HG02852 (cell line): ENCODE results near the gene PMEL.
"Not testable (repeated sequence)": the region's sequence is repeated elsewhere in the genome, so short reads cannot be mapped to it uniquely, and the experiment has no call there.

Experiments
- ATAC-seq: cut with Tn5 transposase; IDR thresholded peaks from one replicate; pipeline ENCODE4 v1.9.1; 2021; ENCODE audit warnings: mild to moderate bottlenecking, moderate library complexity; ENCODE audit not compliant: unreplicated experiment

The PMEL gene

GRCh38 chr12:55983232-55983842 is 17.5 kb upstream of the PMEL start:
- ATAC-seq = no peak

DNA sequence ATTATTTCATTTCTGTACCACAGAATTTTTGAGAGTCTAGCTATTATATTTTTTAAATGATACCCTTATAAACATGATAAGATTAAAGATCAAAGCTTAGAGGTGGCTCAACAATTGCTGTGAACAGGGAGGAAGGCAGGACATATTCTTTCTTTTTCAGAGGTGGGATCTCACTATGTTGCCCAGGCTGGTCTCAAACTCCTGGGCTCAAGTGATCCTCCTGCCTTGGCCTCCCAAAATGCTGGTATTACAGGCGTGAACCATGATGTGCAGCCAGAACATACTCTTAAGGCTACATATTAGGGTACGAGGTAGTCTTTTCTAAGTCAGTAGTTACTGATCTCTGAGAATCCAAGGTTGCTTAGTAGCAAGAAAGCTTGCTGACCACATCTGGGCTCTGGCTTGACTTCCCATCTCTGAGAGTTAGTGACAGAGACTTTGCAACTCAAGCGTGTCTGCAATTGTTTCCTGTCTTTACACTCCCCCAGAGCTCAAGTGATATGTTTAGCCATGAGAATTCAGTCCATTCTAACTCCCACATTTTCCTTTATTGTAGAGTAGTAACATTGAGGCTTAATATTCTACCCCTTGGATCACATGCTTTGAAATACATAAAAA is 16.6 kb upstream of the PMEL start:
- peak; percentile 92 for ATAC-seq

GRCh38 chr12:55981882-55982281 is 16.0 kb upstream of the PMEL start:
- ATAC-seq = not testable (repeated sequence)

DNA sequence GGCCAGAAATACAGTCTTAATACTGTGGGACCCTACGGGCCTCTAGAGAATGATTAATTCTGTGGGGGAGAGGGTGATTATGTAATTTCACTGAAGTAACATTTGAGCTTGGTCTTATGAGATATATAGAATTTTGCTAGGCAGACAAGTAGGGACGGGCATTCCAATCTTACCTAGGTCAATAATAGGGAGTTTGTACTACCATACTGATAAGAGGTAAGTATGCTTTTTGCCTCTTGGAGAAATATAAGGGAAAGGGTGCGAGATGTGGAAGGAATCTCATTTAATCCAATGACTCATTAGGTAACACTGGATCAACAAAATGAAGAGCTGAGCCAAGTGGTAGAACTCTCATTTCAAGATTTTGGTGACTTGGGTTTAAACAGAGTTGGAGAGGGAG is 13.2 kb upstream of the PMEL start:
- ATAC-seq = no peak

- no peak for ATAC-seq
These were observed 12.6 kb upstream of the PMEL start for GRCh38 chr12:55978393-55978792.

- ATAC-seq = peak; percentile 22
These were observed 8.5 kb upstream of the PMEL start for GRCh38 chr12:55974308-55974730.

- ATAC-seq = peak; percentile 90
These were observed 7.9 kb upstream of the PMEL start, which contains the start of gene RAB5B for GRCh38 chr12:55973599-55974307. TSS of gene RAB5B (plus strand) at chr12:55974078. CDS start at chr12:55986961, 12,883 bp downstream.

- no peak for ATAC-seq
These were observed 7.2 kb upstream of the PMEL start for GRCh38 chr12:55972911-55973598.

DNA sequence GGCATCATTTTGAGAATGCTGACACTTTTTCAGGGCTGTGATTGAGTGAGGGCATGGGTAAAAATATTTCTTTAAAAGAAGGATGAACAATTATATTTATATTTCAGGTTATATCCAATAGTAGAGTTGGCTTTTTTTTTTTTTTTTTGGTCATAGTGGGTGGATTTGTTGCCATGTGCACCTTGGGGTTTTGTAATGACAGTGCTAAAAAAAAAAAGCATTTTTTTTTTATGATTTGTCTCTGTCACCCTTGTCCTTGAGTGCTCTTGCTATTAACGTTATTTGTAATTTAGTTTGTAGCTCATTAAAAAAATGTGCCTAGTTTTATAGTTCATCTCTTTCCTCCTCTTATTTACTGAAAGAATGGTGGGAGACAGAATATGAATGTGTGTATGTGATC is 6.6 kb upstream of the PMEL start:
- ATAC-seq = no peak

GRCh38 chr12:55972042-55972441 is 6.2 kb upstream of the PMEL start:
- ATAC-seq = no peak

DNA sequence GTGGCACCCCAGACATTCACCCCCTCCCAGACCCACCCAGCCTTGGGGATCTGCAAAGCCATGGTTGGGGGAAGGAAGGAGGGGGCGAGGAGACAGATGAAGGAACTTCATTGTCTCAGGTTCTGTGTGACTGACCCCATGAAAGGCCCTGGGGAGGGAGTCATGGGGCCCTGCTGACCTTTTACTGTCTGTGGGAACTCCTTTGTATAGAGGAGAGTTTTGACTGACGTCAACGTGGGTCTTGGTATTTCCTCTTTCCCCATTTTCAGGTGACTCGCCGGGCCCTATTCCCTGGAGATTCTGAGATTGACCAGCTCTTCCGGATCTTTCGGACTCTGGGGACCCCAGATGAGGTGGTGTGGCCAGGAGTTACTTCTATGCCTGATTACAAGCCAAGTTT is 4.9 kb upstream of the PMEL start:
- ATAC-seq = no peak

DNA sequence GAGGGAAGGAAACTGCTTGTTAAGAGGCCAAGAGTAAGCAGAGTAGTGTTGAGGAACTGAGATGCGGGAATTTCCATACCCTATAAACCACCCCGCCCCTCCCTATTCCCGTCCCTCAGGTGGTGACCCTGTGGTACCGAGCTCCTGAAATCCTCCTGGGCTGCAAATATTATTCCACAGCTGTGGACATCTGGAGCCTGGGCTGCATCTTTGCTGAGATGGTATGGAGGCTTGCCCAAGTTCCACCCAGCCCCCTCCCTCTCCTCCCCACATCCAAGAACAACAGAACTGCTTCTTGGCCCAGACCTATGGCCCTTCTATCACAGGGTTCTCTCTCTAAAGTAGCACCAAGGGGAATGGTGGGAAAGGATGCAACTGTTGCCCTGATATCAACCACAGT is 3.5 kb upstream of the PMEL start:
- ATAC-seq = no peak

DNA sequence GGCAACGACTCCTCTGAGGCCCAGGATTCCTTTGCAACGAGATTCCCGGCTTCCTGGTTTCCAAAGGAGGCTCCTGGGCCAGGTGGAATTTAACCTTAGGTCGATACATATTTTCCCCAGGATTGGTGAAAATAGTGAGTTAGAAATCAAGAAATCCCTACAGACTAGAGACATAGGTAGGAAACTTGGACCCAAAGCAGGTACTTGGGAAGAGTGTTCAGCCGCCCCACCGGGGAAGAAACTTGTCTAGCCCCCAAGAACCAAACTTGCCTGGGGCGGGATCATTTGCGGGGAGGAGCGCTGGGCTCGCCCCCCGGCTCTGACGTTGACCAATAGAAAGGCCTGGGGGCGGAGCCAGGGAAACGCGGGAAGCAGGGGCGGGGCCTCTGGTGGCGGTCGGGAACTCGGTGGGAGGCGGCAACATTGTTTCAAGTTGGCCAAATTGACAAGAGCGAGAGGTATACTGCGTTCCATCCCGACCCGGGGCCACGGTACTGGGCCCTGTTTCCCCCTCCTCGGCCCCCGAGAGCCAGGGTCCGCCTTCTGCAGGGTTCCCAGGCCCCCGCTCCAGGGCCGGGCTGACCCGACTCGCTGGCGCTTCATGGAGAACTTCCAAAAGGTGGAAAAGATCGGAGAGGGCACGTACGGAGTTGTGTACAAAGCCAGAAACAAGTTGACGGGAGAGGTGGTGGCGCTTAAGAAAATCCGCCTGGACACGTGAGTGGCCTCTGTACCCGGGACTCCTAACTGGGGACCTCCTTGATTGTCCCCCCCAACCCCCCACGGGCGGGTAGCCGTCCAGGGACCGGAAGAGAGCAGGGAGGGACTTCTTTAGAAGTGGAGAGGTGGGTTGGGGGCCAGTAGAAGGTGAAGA is 803 bp upstream of the PMEL start, which contains the start of gene CDK2:
CDK2 (plus strand) TSS at position 423 of the 874 bp plus-strand sequence; CDS start at position 602, 179 bp downstream.
- ATAC-seq = peak; percentile 97

DNA sequence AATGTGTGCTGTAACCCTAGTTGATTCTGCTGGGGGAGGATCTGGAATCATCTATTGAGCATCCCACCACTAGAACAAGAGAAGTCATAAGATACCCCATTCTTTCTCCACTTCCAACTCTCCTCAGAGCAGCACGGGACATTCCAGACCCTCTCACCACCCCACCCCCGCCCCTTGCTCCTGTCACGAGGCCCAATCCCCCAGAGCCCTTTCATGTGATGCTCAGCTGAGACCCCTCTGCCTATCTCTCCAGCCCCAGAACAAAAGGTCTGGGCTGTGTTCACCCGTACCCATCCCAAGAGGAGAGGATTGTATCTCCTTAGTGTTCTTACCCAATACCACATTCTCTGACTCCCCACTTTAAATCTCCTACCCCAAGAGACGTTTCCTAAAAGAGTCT is 602 bp downstream of the PMEL start:
- no peak for ATAC-seq

- ATAC-seq = no peak
These were observed 2.1 kb downstream of the PMEL start for GRCh38 chr12:55963760-55964159.

GRCh38 chr12:55957106-55957859 is 8.6 kb downstream of the PMEL start:
- ATAC-seq = no peak

DNA sequence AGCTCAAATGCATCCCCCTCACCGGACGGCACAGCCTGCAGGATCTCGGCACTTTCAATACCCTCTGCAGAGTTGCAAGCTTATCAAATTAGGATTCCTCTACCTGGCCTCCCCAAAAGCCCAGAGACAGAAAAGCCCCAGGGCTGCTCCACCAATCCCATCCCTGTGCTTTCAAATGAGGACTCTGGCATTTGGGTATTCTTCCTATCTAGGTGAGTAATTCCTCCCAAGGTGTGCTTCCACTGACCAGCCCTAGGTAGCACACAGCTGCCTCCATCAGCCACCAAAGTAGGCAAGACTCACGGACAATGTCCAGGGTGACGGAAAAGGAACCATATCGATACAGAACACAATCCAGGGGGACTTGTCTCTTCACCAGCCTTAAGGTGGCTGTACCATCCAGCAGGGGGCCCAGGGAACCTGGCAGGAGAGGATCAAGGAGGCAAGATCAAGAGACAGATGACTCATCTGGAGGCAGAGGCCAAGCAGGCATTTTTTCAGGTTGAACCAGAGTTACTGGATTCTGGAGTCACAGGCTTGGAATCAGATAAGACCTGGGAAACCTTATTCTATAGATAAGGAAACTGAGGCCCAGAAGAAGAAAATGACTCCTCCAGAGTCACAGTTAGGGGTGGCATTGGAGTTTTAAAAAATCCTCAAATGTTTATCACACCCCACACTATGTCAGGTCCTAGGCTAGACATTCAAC is 9.9 kb downstream of the PMEL start:
- ATAC-seq = no peak

- no peak for ATAC-seq
These were observed 10.5 kb downstream of the PMEL start for GRCh38 chr12:55955344-55955743.

DNA sequence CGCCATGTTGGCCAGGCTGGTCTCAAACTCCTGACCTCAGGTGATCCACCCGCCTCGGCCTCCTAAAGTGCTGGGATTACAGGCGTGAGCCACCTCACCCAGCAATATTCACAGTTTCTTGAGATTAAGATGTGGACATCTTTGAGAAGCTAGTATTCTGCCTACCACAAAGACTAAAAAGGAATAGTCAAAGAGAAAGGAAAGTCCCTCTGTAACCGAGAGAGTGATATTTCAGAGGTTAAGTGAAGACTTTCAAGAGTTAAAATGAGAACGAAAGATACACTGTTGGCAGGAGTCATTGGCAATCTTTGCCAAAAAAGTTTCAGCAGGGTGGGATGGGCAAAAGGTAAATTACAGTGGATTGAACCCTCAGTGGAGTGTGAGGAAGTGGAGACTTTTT is 19.3 kb downstream of the PMEL start:
- ATAC-seq = no peak
